Naive thymus-derived CD4-positive, alpha-beta T cell (primary cell): Measurements from ENCODE around the gene ERH. TPM values are rescaled to one million over a fixed set of nuclear protein-coding genes. Genes with fewer than 3 reads are reported as not detected.
A peak's percentile ranks its signal among the peaks of the same experiment; 100 is the strongest.

Experiments used
- ATAC-seq: fragments of 150-1000 bp; cut with Tn5 transposase; 2 replicates; pipeline ENCODE4 v1.10.0; 2021; ENCODE audit warnings: mild to moderate bottlenecking, moderate library complexity
- CTCF ChIA-PET: fragments of 350-600 bp; sonication (Branson Sonifier 250); formaldehyde crosslinking; loops from one replicate; lab custom pipeline; 2021; ENCODE audit warnings: antibody characterized with exemption; lab: Charles Lee
- POLR2A ChIA-PET: fragments of 350-600 bp; sonication (Branson Sonifier 250); formaldehyde crosslinking; loops from one replicate; lab custom pipeline; 2021; ENCODE audit warnings: antibody characterized with exemption, inconsistent platforms; lab: Charles Lee
- DNase-seq, 9 donors: peaks; one replicate each; pipeline versions ENCODE4 v3.0.0 to v3.0.0-alpha.2; 2020 to 2022; ENCODE audit warnings: mixed read lengths in 1 of 9
- H3K27ac ChIP-seq: one replicate; pipeline ENCODE4 v1.7.0; 2013; ENCODE audit warnings: mild to moderate bottlenecking, low read depth, low read length, moderate library complexity
- H3K27me3 ChIP-seq, 2 donors: one replicate each; pipeline ENCODE4 v1.7.0; 2013; ENCODE audit warnings: low read length in 2 of 2, mild to moderate bottlenecking in 2 of 2, moderate library complexity in 2 of 2; ENCODE audit not compliant: control insufficient read depth in 2 of 2, insufficient read depth in 2 of 2
- H3K36me3 ChIP-seq, 3 experiments: 1 replicate in 2 of 3; 2 replicates in 1 of 3; pipeline ENCODE4 v1.7.0; 2013; ENCODE audit warnings: low read length in 3 of 3, mild to moderate bottlenecking in 3 of 3, moderate library complexity in 1 of 3; ENCODE audit not compliant: insufficient read depth in 3 of 3, control insufficient read depth in 2 of 3
- H3K4me1 ChIP-seq, 2 donors: one replicate each; pipeline ENCODE4 v1.7.0; 2013; ENCODE audit warnings: low read length in 2 of 2, mild to moderate bottlenecking in 2 of 2, moderate library complexity in 1 of 2; ENCODE audit not compliant: control insufficient read depth in 2 of 2, insufficient read depth in 2 of 2
- H3K4me3 ChIP-seq: 2 replicates; pipeline ENCODE4 v1.7.0; 2013; ENCODE audit warnings: mild to moderate bottlenecking, low read length
- H3K9me3 ChIP-seq, 3 experiments: 1 replicate in 2 of 3; 2 replicates in 1 of 3; pipeline ENCODE4 v1.7.0; 2013; ENCODE audit warnings: low read length in 3 of 3; ENCODE audit not compliant: control insufficient read depth in 2 of 3
- H3K27ac Mint-ChIP-seq, 9 donors: one replicate each; pipeline ENCODE4 v1.8.0; 2020 to 2022; ENCODE audit warnings: mixed read lengths in 9 of 9, mild to moderate bottlenecking in 8 of 9, moderate library complexity in 5 of 9, inconsistent platforms in 2 of 9
- H3K27me3 Mint-ChIP-seq, 5 donors: one replicate each; pipeline ENCODE4 v1.8.0; 2021 to 2022; ENCODE audit warnings: mixed read lengths in 5 of 5, mild to moderate bottlenecking in 1 of 5
- H3K36me3 Mint-ChIP-seq, 5 donors: one replicate each; pipeline ENCODE4 v1.8.0; 2020 to 2022; ENCODE audit warnings: mixed read lengths in 5 of 5, mild to moderate bottlenecking in 3 of 5, inconsistent platforms in 1 of 5
- H3K4me1 Mint-ChIP-seq, 7 donors: one replicate each; pipeline ENCODE4 v1.8.0; 2020 to 2022; ENCODE audit warnings: mixed read lengths in 7 of 7, mild to moderate bottlenecking in 3 of 7, inconsistent platforms in 1 of 7
- H3K4me3 Mint-ChIP-seq, 10 donors: one replicate each; pipeline ENCODE4 v1.8.0; 2020 to 2022; ENCODE audit warnings: mild to moderate bottlenecking in 10 of 10, mixed read lengths in 10 of 10, moderate library complexity in 6 of 10, inconsistent platforms in 2 of 10
- H3K9me3 Mint-ChIP-seq, 11 donors: one replicate each; pipeline ENCODE4 v1.8.0; 2020 to 2022; ENCODE audit warnings: mixed read lengths in 11 of 11, mild to moderate bottlenecking in 4 of 11, inconsistent platforms in 1 of 11, moderate library complexity in 1 of 11
- intact Hi-C, 2 donors: fragments of 100-400 bp; cut with micrococcal nuclease; formaldehyde crosslinking; loops; one replicate each; pipeline ENCODE4 v1.15.1; 2023
- polyA plus RNA-seq, 2 donors: library from polyadenylated mRNA; unstranded; fragments of 300-500 nt; fragmentation: Illumina TruSeq; gene quantifications; one replicate each; pipeline ENCODE4 v1.2.3, GENCODE V29; 2021
- total RNA-seq, 6 experiments: library from RNA in 5 of 6; stranded (reverse) in 5 of 6; gene quantifications; 1 replicate in 5 of 6; 2 replicates in 1 of 6; pipeline ENCODE4 v1.2.3 and lab custom pipeline; 2021 to 2026

The ERH gene
- total and polyA plus RNA-seq, 7 experiments from 2014 or later: 26.4 to 330 (median 93.7) TPM

DNA sequence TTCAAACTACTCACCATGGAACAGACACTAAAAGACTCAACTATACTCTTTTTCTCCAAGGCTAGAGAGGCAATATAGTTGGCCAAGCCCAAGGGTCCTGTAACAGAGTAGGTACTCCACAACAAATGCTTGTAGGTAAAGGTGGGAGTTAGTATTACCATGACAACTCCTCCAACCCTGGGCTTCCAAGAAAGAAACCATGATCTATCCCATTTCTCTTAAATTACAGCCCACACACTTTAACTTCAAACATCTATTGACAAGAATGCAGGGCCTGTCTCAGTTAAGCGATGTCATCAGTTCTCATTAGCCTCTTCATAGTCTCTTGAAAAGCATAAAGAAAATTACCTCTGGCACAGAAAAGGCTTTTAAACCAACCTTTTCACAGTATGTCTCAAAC lies 25.0 kb downstream of the ERH start:
- Mint-ChIP-seq H3K36me3 (peaks cover 0 to 41% (median 27%) of the 10 kb centered on the region in 5 donors), H3K4me1 (peaks cover 0 to 10% (median 0%) of the 10 kb centered on the region in 7 donors), H3K27me3 (no peaks in the 10 kb centered on the region), H3K9me3 (peaks cover 0 to 9% (median 0%) of the 10 kb centered on the region in 11 donors), H3K27ac (no peak overlapping the region), H3K4me3 (no peak overlapping the region)
- ChIA-PET POLR2A (no interaction called here), CTCF (no interaction called here)
- no peaks in the 10 kb centered on the region for H3K27me3 ChIP-seq
- intact Hi-C loops: no loop called here
- DNase-seq (no peak), ATAC-seq (no peak)
- H3K9me3 ChIP-seq: no peaks in the 10 kb centered on the region
- no peak overlapping the region for H3K27ac ChIP-seq
- no peaks in the 10 kb centered on the region for H3K4me1 ChIP-seq
- peaks cover 0 to 19% (median 3%) of the 10 kb centered on the region in 3 experiments for H3K36me3 ChIP-seq
- no peak overlapping the region for H3K4me3 ChIP-seq

DNA sequence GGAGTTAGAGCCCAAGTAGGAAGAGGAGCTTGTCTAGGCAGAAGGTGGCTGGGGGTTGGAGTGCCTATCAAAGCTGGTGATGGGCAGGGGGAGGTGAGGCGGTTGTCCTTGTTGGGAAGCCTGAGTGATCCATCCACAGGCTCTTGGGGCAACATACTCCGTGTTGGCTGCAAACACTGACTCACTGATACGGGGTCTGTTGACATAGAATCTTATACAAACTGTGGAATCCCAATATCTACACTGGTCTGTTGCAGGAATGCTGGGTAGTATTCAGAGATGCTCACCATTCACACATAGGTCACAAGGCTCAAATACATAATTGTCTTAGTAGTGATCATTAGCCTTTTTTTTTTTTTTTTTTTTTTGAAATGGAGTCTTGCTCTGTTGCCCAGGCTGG lies 26.0 kb downstream of the ERH start:
- ATAC-seq (no peak), DNase-seq (no peak)
- Histone ChIP-seq H3K27ac (no peak overlapping the region), H3K27me3 (no peaks in the 10 kb centered on the region), H3K4me1 (no peaks in the 10 kb centered on the region), H3K9me3 (no peaks in the 10 kb centered on the region), H3K4me3 (no peak overlapping the region), H3K36me3 (peaks cover 0 to 16% (median 3%) of the 10 kb centered on the region in 3 experiments)
- intact Hi-C loops: no loop called here
- Mint-ChIP-seq H3K27me3 (no peaks in the 10 kb centered on the region), H3K4me1 (peaks cover 0 to 10% (median 0%) of the 10 kb centered on the region in 7 donors), H3K9me3 (peaks cover 0 to 9% (median 0%) of the 10 kb centered on the region in 11 donors), H3K27ac (no peak overlapping the region), H3K4me3 (no peak overlapping the region), H3K36me3 (peaks cover 0 to 36% (median 22%) of the 10 kb centered on the region in 5 donors)
- CTCF ChIA-PET: interaction anchor here (1.0 kb wide), 1 partner anchor 241 kb away, joined by 5 read pairs; no protein-coding TSS in a partner anchor
- POLR2A ChIA-PET: no interaction called here

DNA sequence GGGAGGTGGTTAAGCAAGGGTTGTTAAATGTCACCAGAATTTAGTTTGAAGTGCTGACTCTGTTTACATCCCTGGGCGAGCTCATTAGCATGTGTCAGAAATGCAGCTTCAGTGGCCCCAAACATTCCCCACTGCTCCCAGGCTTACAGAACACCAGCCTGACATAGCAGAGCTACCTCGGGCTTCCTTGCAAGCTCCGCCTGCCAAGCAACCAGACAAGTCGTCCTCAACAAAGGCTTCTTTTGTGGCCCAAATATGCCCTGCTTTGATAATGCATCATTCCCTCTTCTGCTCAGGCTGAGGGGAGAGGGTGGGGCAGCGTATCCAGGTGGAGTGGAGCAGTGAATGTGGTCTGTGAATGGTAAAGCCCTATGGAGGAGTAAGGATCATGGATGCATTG lies 28.0 kb downstream of the ERH start:
- H3K27ac Mint-ChIP-seq: peak overlapping the region in 1 of 9 donors; percentile 43
- H3K4me3 ChIP-seq: no peak overlapping the region
- peaks cover 0 to 16% (median 5%) of the 10 kb centered on the region in 5 donors for H3K36me3 Mint-ChIP-seq
- DNase-seq (no peak), ATAC-seq (no peak)
- no peaks in the 10 kb centered on the region for H3K9me3 ChIP-seq
- H3K4me3 Mint-ChIP-seq: no peak overlapping the region
- H3K27me3 Mint-ChIP-seq: peaks cover 0 to 6% (median 0%) of the 10 kb centered on the region in 5 donors
- no peaks in the 10 kb centered on the region for H3K27me3 ChIP-seq
- H3K4me1 Mint-ChIP-seq: peaks cover 0 to 10% (median 0%) of the 10 kb centered on the region in 7 donors
- intact Hi-C loops: no loop called here
- ChIA-PET POLR2A (no interaction called here), CTCF (no interaction called here)
- H3K4me1 ChIP-seq: no peaks in the 10 kb centered on the region
- no peak overlapping the region for H3K27ac ChIP-seq
- no peaks in the 10 kb centered on the region for H3K36me3 ChIP-seq
- no peaks in the 10 kb centered on the region for H3K9me3 Mint-ChIP-seq

DNA sequence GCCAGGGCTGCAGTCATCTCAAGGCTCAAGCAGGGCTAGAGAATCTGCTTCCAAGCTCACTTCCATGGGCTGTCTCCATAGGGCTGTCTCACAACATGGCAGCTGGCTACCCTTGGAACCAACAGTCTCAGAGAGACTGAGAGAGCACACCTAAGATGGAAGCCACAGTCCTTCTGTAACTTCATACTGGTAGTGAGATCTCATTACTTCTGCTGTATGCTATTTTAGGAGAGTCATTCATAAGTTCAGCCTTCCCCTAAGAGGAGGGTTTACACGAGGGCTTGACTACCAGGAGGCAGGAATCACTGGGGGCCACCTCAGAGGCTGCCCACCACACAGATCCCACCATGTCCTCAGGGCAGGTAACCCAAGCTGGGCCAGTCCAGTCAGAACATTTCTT lies 29.7 kb downstream of the ERH start:
- H3K4me3 ChIP-seq: no peak overlapping the region
- Mint-ChIP-seq H3K4me3 (no peak overlapping the region), H3K36me3 (peaks cover 0 to 5% (median 4%) of the 10 kb centered on the region in 5 donors), H3K9me3 (no peaks in the 10 kb centered on the region), H3K4me1 (peaks cover 0 to 3% (median 0%) of the 10 kb centered on the region in 7 donors), H3K27ac (no peak overlapping the region), H3K27me3 (peaks cover 0 to 10% (median 0%) of the 10 kb centered on the region in 5 donors)
- ChIA-PET POLR2A (no interaction called here), CTCF (no interaction called here)
- H3K9me3 ChIP-seq: no peaks in the 10 kb centered on the region
- no peaks in the 10 kb centered on the region for H3K36me3 ChIP-seq
- H3K4me1 ChIP-seq: no peaks in the 10 kb centered on the region
- DNase-seq (no peak), ATAC-seq (no peak)
- H3K27ac ChIP-seq: no peak overlapping the region
- intact Hi-C loops: no loop called here
- no peaks in the 10 kb centered on the region for H3K27me3 ChIP-seq

DNA sequence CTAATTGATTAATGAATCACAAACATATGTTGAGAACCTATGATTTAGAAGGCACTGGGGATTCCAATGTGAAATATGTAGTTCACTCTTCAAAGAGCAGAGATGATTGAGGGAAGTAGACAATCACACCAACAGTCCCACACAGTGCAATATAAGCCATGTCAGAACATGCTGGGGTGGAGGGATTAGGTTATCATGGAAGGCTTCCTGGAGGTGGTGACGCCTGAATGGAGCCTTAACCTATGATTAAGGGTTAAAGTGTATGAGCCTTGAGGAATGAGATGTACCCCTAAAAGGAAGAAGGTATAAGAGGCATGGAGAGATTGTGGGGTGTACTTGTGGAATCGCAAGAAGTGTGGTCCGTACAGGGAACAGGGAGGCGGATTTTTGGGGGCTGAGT lies 31.3 kb downstream of the ERH start:
- H3K27ac ChIP-seq: no peak overlapping the region
- no peak for DNase-seq
- H3K36me3 Mint-ChIP-seq: peaks cover 0 to 4% (median 0%) of the 10 kb centered on the region in 5 donors
- CTCF ChIA-PET: interaction anchor here (1.1 kb wide), 1 partner anchor 38 kb away, joined by 3 read pairs; no protein-coding TSS in a partner anchor
- H3K9me3 ChIP-seq: no peaks in the 10 kb centered on the region
- H3K4me3 ChIP-seq: no peak overlapping the region
- peak overlapping the region in 1 of 9 donors; percentile 26 for H3K27ac Mint-ChIP-seq
- no peak for ATAC-seq
- intact Hi-C loops: no loop called here
- no peaks in the 10 kb centered on the region for H3K36me3 ChIP-seq
- H3K27me3 Mint-ChIP-seq: peaks cover 0 to 23% (median 0%) of the 10 kb centered on the region in 5 donors
- no peak overlapping the region for H3K4me3 Mint-ChIP-seq
- no peaks in the 10 kb centered on the region for H3K4me1 Mint-ChIP-seq
- no peaks in the 10 kb centered on the region for H3K27me3 ChIP-seq
- no peaks in the 10 kb centered on the region for H3K9me3 Mint-ChIP-seq
- POLR2A ChIA-PET: no interaction called here
- no peaks in the 10 kb centered on the region for H3K4me1 ChIP-seq

DNA sequence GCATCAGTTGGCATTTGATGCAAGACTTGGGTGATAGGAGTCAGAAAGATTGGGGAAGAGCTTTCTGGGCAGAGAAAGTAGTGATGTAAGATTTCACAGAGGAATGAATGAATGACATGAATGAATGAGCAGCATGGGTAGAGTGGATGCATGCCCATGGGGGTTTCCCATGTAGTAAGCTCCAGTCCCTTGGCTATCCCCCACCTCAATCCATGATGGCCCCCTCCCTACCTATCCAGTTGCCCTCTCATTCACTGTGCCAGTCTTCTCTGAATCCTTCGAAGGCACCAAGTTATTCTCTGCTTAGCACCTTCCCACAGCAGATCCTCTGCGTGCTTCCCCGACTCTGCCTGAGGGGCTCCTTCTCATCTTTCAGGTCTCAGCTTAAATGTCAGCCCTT lies 32.0 kb downstream of the ERH start:
- Histone ChIP-seq H3K27me3 (no peaks in the 10 kb centered on the region), H3K4me3 (no peak overlapping the region), H3K9me3 (no peaks in the 10 kb centered on the region), H3K36me3 (no peaks in the 10 kb centered on the region), H3K4me1 (no peaks in the 10 kb centered on the region), H3K27ac (no peak overlapping the region)
- intact Hi-C loops: no loop called here
- H3K4me1 Mint-ChIP-seq: no peaks in the 10 kb centered on the region
- H3K27ac Mint-ChIP-seq: no peak overlapping the region
- H3K9me3 Mint-ChIP-seq: no peaks in the 10 kb centered on the region
- DNase-seq (no peak), ATAC-seq (no peak)
- H3K4me3 Mint-ChIP-seq: no peak overlapping the region
- CTCF ChIA-PET: interaction anchor here (1.1 kb wide), 1 partner anchor 38 kb away, joined by 3 read pairs; no protein-coding TSS in a partner anchor
- peaks cover 0 to 23% (median 0%) of the 10 kb centered on the region in 5 donors for H3K27me3 Mint-ChIP-seq
- H3K36me3 Mint-ChIP-seq: peaks cover 0 to 4% (median 0%) of the 10 kb centered on the region in 5 donors
- POLR2A ChIA-PET: interaction anchor here (0.6 kb wide), 1 partner anchor 68 kb away, joined by 3 read pairs; no protein-coding TSS in a partner anchor

DNA sequence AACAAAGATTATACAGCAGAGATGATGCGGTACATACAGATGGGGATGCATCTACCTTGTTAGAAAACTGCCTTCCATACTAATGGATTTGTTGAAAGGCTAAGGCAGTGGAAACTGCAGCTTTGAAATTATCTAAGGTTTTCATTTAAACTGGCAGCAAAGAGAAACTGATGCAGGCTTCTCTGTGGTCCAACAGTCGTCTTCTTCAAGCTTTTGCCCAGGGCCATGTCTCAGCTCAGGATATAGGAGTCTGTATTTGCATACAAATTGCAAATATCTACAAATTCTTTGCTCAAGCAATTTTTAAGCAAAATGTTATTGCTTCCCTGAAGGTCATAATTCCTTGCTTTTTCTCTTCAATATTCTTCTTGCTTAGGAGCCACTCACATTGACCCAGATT lies 33.7 kb downstream of the ERH start:
- Histone ChIP-seq H3K4me1 (no peaks in the 10 kb centered on the region), H3K27me3 (no peaks in the 10 kb centered on the region), H3K36me3 (no peaks in the 10 kb centered on the region), H3K27ac (no peak overlapping the region), H3K4me3 (no peak overlapping the region), H3K9me3 (no peaks in the 10 kb centered on the region)
- intact Hi-C loops: no loop called here
- Mint-ChIP-seq H3K27me3 (peaks cover 0 to 29% (median 0%) of the 10 kb centered on the region in 5 donors), H3K4me3 (no peak overlapping the region), H3K4me1 (no peaks in the 10 kb centered on the region), H3K9me3 (no peaks in the 10 kb centered on the region), H3K36me3 (peaks cover 0 to 4% (median 0%) of the 10 kb centered on the region in 5 donors), H3K27ac (no peak overlapping the region)
- ATAC-seq (no peak), DNase-seq (no peak)
- CTCF ChIA-PET: no interaction called here
- POLR2A ChIA-PET: no interaction called here
